K562 (cell line): ENCODE results near the gene CPNE9. TPM values are rescaled to one million over a fixed set of nuclear protein-coding genes. Genes with fewer than 3 reads are reported as not detected.

Experiments used
- ARHGAP35 ChIP-seq: fragments of 450-650 bp; IDR thresholded peaks from 2 replicates; pipeline ENCODE4 v1.6.1; 2018; ENCODE audit not compliant: partially characterized antibody
- ARID1B ChIP-seq: fragments of 450-650 bp; IDR thresholded peaks from 2 replicates; pipeline ENCODE4 v1.6.1; 2016; ENCODE audit warnings: antibody characterized with exemption, mild to moderate bottlenecking, inconsistent platforms
- CC2D1A ChIP-seq: fragments of 450-650 bp; IDR thresholded peaks from 2 replicates; pipeline ENCODE4 v1.6.1; 2017; ENCODE audit warnings: mild to moderate bottlenecking
- CREM ChIP-seq: IDR thresholded peaks from 2 replicates; pipeline ENCODE4 v1.6.1; 2014; ENCODE audit warnings: antibody characterized with exemption, low read depth
- HSF4 ChIP-seq: fragments of 250-450 bp; sonication (Bioruptor Pico); IDR thresholded peaks from 2 replicates; pipeline ENCODE4 v2.1.2; 2022; ENCODE audit warnings: mild to moderate bottlenecking, moderate library complexity, borderline replicate concordance
- TBP ChIP-seq: optimal IDR thresholded peaks from 2 replicates; pipeline ENCODE3; 2011; ENCODE audit warnings: low read depth, low read length, improper control_type of control experiment
- ZNF232 ChIP-seq: sonication (generic); formaldehyde crosslinking; IDR thresholded peaks from 2 replicates; pipeline ENCODE4 v1.8.0; 2022; ENCODE audit warnings: mild to moderate bottlenecking, missing genetic modification reagents
- ZZZ3 ChIP-seq: fragments of 450-650 bp; IDR thresholded peaks from 2 replicates; pipeline ENCODE4 v1.6.1; 2016; ENCODE audit warnings: antibody characterized with exemption, mild to moderate bottlenecking, moderate library complexity
- polyA plus RNA-seq, 8 experiments: library from polyadenylated mRNA; depleted of rRNA in 4 of 8; stranded (reverse) in 5 of 8; unstranded in 3 of 8; fragments of >200 nt; fragmentation: Nextera tagmentation in 2 of 8; fragmentation: Illumina TruSeq in 1 of 8; extraction: Ambion mirVana in 2 of 8; extraction: Trizol in 1 of 8; gene quantifications; 2 replicates each; pipeline versions ENCODE4 v1.2.1 to v1.2.3, GENCODE V29; 2011 to 2014; ENCODE audit warnings: inconsistent platforms in 1 of 8, missing spikeins in 1 of 8
- total RNA-seq, 7 experiments: library from RNA; depleted of rRNA in 6 of 7; stranded (reverse); fragments of >200 nt in 6 of 7; fragmentation: Illumina TruSeq in 2 of 7; extraction: Trizol in 2 of 7; gene quantifications; 2 replicates each; pipeline versions ENCODE4 v1.2.1 to v1.2.3, GENCODE V29; 2011 to 2021; ENCODE audit warnings: low replicate concordance in 1 of 7
- TF ChIP-seq, protein P1 (sequence below), 2 experiments: fragments of 450-650 bp; IDR thresholded peaks; 2 replicates each; pipeline ENCODE4 v1.6.1; 2018; ENCODE audit warnings: mild to moderate bottlenecking in 2 of 2, low read depth in 1 of 2; ENCODE audit not compliant: partially characterized antibody in 2 of 2
- TF ChIP-seq, protein P2 (sequence below), 2 experiments: fragments of 200-800 bp in 1 of 2; sonication (Bioruptor generic) in 1 of 2; sonication (generic) in 1 of 2; formaldehyde crosslinking in 1 of 2; IDR thresholded peaks in 1 of 2; conservative IDR thresholded peaks in 1 of 2; 2 replicates each; pipeline versions ENCODE4 v1.5.0 to v1.6.1; 2016 to 2020; ENCODE audit warnings: missing compliant biosample characterization in 1 of 2, missing genetic modification characterization in 1 of 2, missing genetic modification reagents in 1 of 2
- TF ChIP-seq, protein P3 (sequence below): conservative IDR thresholded peaks from 2 replicates; pipeline ENCODE4 v1.6.1; 2011; ENCODE audit warnings: low read depth, mild to moderate bottlenecking, low read length; ENCODE audit not compliant: control insufficient read depth
- TF ChIP-seq, protein P4 (sequence below): fragments of 450-650 bp; IDR thresholded peaks from 2 replicates; pipeline ENCODE4 v1.6.1; 2018; ENCODE audit not compliant: partially characterized antibody

CPNE9 gene
- total and polyA plus RNA-seq, 9 of the 15 experiments (the other 6 are each of a cell fraction or from before 2014, with no cell fraction given) = 0.22 to 0.56 (median 0.29) TPM; not detected in 3

DNA sequence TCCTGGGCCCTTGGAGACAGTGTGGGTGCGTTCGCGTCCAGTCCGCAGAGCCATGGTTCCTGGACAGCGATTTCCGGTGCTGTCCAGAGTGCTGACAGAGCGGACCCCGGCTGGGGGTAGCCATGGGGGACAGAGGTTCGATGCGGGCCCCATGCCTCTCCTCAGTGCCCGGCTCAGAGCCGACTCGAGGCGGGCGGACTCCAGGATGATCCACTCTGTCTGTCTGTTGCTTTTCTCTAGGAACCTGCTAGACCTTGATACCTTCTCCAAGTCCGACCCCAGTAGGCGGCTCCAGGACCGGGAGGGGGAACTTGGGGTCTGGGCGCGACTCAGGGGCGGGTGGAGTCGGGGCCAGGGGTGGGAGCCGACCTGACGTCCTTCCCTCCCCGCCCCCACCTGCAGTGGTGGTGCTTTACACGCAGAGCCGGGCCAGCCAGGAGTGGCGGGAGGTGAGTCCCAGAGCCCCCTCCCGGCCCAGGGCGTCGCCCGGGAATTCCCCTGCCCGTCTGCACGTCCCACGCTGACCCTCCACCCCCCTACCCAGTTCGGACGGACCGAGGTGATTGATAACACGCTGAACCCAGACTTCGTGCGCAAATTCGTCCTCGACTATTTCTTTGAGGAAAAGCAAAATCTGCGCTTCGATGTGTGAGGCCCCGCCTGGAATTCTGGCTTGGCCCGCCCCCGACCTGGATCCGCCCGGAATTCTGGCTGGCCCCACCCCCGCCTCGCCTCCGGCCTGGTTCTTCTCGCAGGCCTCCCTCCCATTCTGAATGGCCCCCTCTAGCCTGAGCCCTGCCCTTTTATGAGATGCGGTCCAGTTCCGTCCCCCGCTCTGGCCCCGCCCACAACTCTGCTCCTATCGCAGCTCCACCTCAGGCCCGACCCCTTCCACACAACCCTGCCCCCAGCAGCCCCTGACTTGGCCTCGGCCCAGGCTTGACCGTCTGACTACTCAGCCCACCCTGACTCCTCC is 1.0 kb downstream of the CPNE9 start (continued):
- TF ChIP-seq, protein P1, sequence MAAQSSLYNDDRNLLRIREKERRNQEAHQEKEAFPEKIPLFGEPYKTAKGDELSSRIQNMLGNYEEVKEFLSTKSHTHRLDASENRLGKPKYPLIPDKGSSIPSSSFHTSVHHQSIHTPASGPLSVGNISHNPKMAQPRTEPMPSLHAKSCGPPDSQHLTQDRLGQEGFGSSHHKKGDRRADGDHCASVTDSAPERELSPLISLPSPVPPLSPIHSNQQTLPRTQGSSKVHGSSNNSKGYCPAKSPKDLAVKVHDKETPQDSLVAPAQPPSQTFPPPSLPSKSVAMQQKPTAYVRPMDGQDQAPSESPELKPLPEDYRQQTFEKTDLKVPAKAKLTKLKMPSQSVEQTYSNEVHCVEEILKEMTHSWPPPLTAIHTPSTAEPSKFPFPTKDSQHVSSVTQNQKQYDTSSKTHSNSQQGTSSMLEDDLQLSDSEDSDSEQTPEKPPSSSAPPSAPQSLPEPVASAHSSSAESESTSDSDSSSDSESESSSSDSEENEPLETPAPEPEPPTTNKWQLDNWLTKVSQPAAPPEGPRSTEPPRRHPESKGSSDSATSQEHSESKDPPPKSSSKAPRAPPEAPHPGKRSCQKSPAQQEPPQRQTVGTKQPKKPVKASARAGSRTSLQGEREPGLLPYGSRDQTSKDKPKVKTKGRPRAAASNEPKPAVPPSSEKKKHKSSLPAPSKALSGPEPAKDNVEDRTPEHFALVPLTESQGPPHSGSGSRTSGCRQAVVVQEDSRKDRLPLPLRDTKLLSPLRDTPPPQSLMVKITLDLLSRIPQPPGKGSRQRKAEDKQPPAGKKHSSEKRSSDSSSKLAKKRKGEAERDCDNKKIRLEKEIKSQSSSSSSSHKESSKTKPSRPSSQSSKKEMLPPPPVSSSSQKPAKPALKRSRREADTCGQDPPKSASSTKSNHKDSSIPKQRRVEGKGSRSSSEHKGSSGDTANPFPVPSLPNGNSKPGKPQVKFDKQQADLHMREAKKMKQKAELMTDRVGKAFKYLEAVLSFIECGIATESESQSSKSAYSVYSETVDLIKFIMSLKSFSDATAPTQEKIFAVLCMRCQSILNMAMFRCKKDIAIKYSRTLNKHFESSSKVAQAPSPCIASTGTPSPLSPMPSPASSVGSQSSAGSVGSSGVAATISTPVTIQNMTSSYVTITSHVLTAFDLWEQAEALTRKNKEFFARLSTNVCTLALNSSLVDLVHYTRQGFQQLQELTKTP (IDR thresholded peaks at IDR 0.05; ENCODE audit: low read depth in 1 of 2, partially characterized antibody in 2 of 2) = peak in 1 of 2 experiments; percentile 99
- TF ChIP-seq, protein P2, sequence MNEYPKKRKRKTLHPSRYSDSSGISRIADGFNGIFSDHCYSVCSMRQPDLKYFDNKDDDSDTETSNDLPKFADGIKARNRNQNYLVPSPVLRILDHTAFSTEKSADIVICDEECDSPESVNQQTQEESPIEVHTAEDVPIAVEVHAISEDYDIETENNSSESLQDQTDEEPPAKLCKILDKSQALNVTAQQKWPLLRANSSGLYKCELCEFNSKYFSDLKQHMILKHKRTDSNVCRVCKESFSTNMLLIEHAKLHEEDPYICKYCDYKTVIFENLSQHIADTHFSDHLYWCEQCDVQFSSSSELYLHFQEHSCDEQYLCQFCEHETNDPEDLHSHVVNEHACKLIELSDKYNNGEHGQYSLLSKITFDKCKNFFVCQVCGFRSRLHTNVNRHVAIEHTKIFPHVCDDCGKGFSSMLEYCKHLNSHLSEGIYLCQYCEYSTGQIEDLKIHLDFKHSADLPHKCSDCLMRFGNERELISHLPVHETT (CRISPR knock-in tag; conservative IDR thresholded peaks at IDR 0.05 in 1 of 2, IDR thresholded peaks at IDR 0.05 in 1 of 2) = peak; percentile 49 to 98; a peak in 2 of 4 replicates
- TF ChIP-seq ZNF232 (CRISPR knock-in tag) (peak; percentile 97), TBP (no peak), ZZZ3 (no peak), CREM (peak; percentile 38; the same call in 1 of the 2 replicates), ARHGAP35 (no peak), CC2D1A (no peak), ARID1B (no peak), HSF4 (CRISPR knock-in tag) (no peak)
- TF ChIP-seq, protein P3, sequence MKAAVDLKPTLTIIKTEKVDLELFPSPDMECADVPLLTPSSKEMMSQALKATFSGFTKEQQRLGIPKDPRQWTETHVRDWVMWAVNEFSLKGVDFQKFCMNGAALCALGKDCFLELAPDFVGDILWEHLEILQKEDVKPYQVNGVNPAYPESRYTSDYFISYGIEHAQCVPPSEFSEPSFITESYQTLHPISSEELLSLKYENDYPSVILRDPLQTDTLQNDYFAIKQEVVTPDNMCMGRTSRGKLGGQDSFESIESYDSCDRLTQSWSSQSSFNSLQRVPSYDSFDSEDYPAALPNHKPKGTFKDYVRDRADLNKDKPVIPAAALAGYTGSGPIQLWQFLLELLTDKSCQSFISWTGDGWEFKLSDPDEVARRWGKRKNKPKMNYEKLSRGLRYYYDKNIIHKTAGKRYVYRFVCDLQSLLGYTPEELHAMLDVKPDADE = peak; percentile 47; the same call in 1 of the 2 replicates
- TF ChIP-seq, protein P4, sequence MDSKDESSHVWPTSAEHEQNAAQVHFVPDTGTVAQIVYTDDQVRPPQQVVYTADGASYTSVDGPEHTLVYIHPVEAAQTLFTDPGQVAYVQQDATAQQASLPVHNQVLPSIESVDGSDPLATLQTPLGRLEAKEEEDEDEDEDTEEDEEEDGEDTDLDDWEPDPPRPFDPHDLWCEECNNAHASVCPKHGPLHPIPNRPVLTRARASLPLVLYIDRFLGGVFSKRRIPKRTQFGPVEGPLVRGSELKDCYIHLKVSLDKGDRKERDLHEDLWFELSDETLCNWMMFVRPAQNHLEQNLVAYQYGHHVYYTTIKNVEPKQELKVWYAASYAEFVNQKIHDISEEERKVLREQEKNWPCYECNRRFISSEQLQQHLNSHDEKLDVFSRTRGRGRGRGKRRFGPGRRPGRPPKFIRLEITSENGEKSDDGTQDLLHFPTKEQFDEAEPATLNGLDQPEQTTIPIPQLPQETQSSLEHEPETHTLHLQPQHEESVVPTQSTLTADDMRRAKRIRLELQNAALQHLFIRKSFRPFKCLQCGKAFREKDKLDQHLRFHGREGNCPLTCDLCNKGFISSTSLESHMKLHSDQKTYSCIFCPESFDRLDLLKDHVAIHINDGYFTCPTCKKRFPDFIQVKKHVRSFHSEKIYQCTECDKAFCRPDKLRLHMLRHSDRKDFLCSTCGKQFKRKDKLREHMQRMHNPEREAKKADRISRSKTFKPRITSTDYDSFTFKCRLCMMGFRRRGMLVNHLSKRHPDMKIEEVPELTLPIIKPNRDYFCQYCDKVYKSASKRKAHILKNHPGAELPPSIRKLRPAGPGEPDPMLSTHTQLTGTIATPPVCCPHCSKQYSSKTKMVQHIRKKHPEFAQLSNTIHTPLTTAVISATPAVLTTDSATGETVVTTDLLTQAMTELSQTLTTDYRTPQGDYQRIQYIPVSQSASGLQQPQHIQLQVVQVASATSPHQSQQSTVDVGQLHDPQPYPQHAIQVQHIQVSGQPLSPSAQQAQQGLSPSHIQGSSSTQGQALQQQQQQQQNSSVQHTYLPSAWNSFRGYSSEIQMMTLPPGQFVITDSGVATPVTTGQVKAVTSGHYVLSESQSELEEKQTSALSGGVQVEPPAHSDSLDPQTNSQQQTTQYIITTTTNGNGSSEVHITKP = peak; percentile 37
